Adrenal gland (tissue), 5 donors: Measurements from ENCODE around the gene MRPS16.

Experiments
- POLR2A ChIP-seq, 2 donors: fragments of 450-650 bp; IDR thresholded peaks; one replicate each; pipeline ENCODE4 v1.6.1; 2017; ENCODE audit warnings: antibody characterized with exemption in 2 of 2, mild to moderate bottlenecking in 2 of 2, moderate library complexity in 1 of 2
- TF ChIP-seq, protein P1 (sequence below), 6 experiments: fragments of 450-650 bp in 4 of 6; fragments of 200-600 bp in 2 of 6; sonication (generic) in 1 of 6; IDR thresholded peaks; 1 replicate in 5 of 6; 2 replicates in 1 of 6; pipeline versions ENCODE4 v1.5.1 to v1.8.0; 2016 to 2021; ENCODE audit warnings: antibody characterized with exemption in 6 of 6, mild to moderate bottlenecking in 2 of 6, moderate library complexity in 1 of 6
- donor health status: DM: no; HTN: no; CAD: no.

DNA sequence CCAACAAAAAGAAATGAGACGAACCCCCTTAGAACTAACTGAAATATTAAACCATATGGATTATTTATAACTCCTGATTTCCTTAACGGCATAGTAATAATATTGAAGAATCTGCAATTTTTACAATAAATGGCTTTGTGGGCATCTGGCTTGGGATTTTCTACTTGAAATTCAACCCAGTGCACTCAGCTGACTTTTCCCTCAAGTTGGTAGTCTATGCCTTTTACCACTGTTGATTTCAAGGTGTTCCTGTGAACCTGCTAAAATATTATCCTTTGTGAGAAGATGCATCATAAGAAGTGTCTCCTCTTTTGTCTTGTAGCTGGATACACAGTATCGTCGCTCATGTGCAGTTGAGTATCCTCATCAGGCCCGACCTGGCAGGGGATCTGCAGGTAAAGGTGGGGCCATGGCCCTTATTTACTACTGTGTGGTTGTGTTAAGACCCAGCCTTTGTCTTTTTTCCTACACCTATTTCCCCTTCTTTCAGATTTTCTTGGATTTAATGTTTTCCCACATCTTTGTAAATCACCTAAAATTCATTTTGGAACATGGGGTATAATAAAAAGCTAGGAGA is 13.4 kb downstream of the MRPS16 start:
- TF ChIP-seq, protein P1, sequence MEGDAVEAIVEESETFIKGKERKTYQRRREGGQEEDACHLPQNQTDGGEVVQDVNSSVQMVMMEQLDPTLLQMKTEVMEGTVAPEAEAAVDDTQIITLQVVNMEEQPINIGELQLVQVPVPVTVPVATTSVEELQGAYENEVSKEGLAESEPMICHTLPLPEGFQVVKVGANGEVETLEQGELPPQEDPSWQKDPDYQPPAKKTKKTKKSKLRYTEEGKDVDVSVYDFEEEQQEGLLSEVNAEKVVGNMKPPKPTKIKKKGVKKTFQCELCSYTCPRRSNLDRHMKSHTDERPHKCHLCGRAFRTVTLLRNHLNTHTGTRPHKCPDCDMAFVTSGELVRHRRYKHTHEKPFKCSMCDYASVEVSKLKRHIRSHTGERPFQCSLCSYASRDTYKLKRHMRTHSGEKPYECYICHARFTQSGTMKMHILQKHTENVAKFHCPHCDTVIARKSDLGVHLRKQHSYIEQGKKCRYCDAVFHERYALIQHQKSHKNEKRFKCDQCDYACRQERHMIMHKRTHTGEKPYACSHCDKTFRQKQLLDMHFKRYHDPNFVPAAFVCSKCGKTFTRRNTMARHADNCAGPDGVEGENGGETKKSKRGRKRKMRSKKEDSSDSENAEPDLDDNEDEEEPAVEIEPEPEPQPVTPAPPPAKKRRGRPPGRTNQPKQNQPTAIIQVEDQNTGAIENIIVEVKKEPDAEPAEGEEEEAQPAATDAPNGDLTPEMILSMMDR (IDR thresholded peaks at IDR 0.05), result no peak
- no peak for TF ChIP-seq POLR2A (IDR thresholded peaks at IDR 0.05)
